IMR-90 (cell line): ENCODE measurements around the gene CHST8. TPM values are rescaled to one million over a fixed set of nuclear protein-coding genes. Genes with fewer than 3 reads are reported as not detected.

Source experiments
- ATAC-seq: fragments of 200-7000 bp; cut with Tn5 transposase; 2 replicates; pipeline ENCODE4 v1.9.1; 2020; ENCODE audit warnings: low read depth, mild to moderate bottlenecking, moderate library complexity
- BruUV-seq: library from RNA; stranded (reverse); fragments of 400-500 nt; replicated peaks from 2 replicates; lab custom pipeline; 2021; lab: Mats Ljungman, UMichigan
- CTCF ChIA-PET: fragments of 300-600 bp; formaldehyde crosslinking; extraction: SDS; loops from one replicate; lab custom pipeline; 2021; ENCODE audit warnings: antibody characterized with exemption; lab: Yijun Ruan, JAX
- POLR2A ChIA-PET: fragments of 300-600 bp; sonication (Branson Sonifier 250); formaldehyde crosslinking; loops from one replicate; lab custom pipeline; 2022; ENCODE audit warnings: antibody characterized with exemption; ENCODE audit not compliant: unreplicated experiment; lab: Charles Lee
- DNase-seq: peaks from one replicate; pipeline ENCODE4 v3.0.0; 2013
- H2AFZ ChIP-seq: replicated peaks from 2 replicates; pipeline ENCODE3; 2013; ENCODE audit warnings: low read length, mild to moderate bottlenecking; ENCODE audit not compliant: poor library complexity
- H2AK5ac ChIP-seq: 2 replicates; pipeline ENCODE4 v1.6.1; 2013; ENCODE audit warnings: low read depth, low read length, inconsistent platforms
- H2AK9ac ChIP-seq: replicated peaks from 2 replicates; pipeline ENCODE3; 2013; ENCODE audit warnings: mild to moderate bottlenecking, low read depth, low read length, moderate library complexity; ENCODE audit not compliant: poor library complexity
- H2BK120ac ChIP-seq: 2 replicates; pipeline ENCODE4 v1.6.1; 2013; ENCODE audit warnings: low read depth, low read length, inconsistent platforms
- H2BK15ac ChIP-seq: 3 replicates; pipeline ENCODE4 v1.6.1; 2013; ENCODE audit warnings: low read depth, low read length, inconsistent platforms
- H2BK20ac ChIP-seq: 2 replicates; pipeline ENCODE4 v1.6.1; 2013; ENCODE audit warnings: low read depth, mild to moderate bottlenecking, inconsistent platforms, low read length, moderate library complexity
- H2BK5ac ChIP-seq: 2 replicates; pipeline ENCODE4 v1.6.1; 2013; ENCODE audit warnings: mild to moderate bottlenecking, low read depth, low read length, inconsistent platforms; ENCODE audit not compliant: poor library complexity, severe bottlenecking
- H3K14ac ChIP-seq: replicated peaks from 2 replicates; pipeline ENCODE4 v1.6.1; 2013; ENCODE audit warnings: low read depth, low read length, inconsistent platforms
- H3K18ac ChIP-seq: 2 replicates; pipeline ENCODE4 v1.6.1; 2013; ENCODE audit warnings: low read depth, low read length, control low read depth
- H3K23ac ChIP-seq: 2 replicates; pipeline ENCODE4 v1.6.1; 2013; ENCODE audit warnings: low read depth, low read length, inconsistent platforms
- H3K27ac ChIP-seq: 2 replicates; pipeline ENCODE4 v1.5.1; 2013; ENCODE audit warnings: mild to moderate bottlenecking, control low read depth, low read length; ENCODE audit not compliant: insufficient read depth
- H3K27me3 ChIP-seq: 2 replicates; pipeline ENCODE4 v1.6.1; 2013; ENCODE audit warnings: low read length; ENCODE audit not compliant: control insufficient read depth, insufficient read depth
- H3K36me3 ChIP-seq: 2 replicates; pipeline ENCODE4 v1.6.1; 2013; ENCODE audit warnings: low read length, mixed read lengths; ENCODE audit not compliant: control insufficient read depth, insufficient read depth
- H3K4ac ChIP-seq: 2 replicates; pipeline ENCODE4 v1.6.1; 2013; ENCODE audit warnings: low read depth, low read length, inconsistent platforms
- H3K4me1 ChIP-seq: 2 replicates; pipeline ENCODE4 v1.6.1; 2013; ENCODE audit warnings: low read length, mixed read lengths; ENCODE audit not compliant: control insufficient read depth, insufficient read depth
- H3K4me2 ChIP-seq: 2 replicates; pipeline ENCODE4 v1.6.1; 2013; ENCODE audit warnings: low read depth, mild to moderate bottlenecking, control low read depth, low read length, moderate library complexity
- H3K4me3 ChIP-seq: 2 replicates; pipeline ENCODE4 v1.5.1; 2013; ENCODE audit warnings: low read depth, mild to moderate bottlenecking, control low read depth, low read length, moderate library complexity; ENCODE audit not compliant: insufficient read depth
- H3K56ac ChIP-seq: 2 replicates; pipeline ENCODE4 v1.6.1; 2013; ENCODE audit warnings: low read length, inconsistent platforms; ENCODE audit not compliant: insufficient read depth; ENCODE audit errors: extremely low read depth
- H3K79me1 ChIP-seq, 2 experiments: 2 replicates each; pipeline ENCODE4 v1.6.1; 2013; ENCODE audit warnings: low read length in 2 of 2, inconsistent platforms in 1 of 2, low read depth in 1 of 2
- H3K9ac ChIP-seq: 2 replicates; pipeline ENCODE4 v1.6.1; 2013; ENCODE audit warnings: low read depth, low read length, control low read depth
- H3K9me1 ChIP-seq: 2 replicates; pipeline ENCODE4 v1.6.1; 2013; ENCODE audit warnings: low read length, inconsistent platforms; ENCODE audit not compliant: insufficient read depth
- H3K9me3 ChIP-seq: 2 replicates; pipeline ENCODE4 v1.6.1; 2013; ENCODE audit warnings: low read length; ENCODE audit not compliant: control insufficient read depth, insufficient read depth
- H4K20me1 ChIP-seq: 2 replicates; pipeline ENCODE4 v1.6.1; 2013; ENCODE audit warnings: low read length, inconsistent platforms; ENCODE audit not compliant: insufficient read depth
- H4K5ac ChIP-seq: 2 replicates; pipeline ENCODE4 v1.6.1; 2013; ENCODE audit warnings: mild to moderate bottlenecking, low read depth, low read length, control low read depth
- H4K8ac ChIP-seq, 2 experiments: 2 replicates each; pipeline ENCODE4 v1.6.1; 2013; ENCODE audit warnings: low read depth in 2 of 2, low read length in 2 of 2, control low read depth in 1 of 2, inconsistent platforms in 1 of 2
- H4K91ac ChIP-seq: 2 replicates; pipeline ENCODE4 v1.6.1; 2013; ENCODE audit warnings: low read depth, low read length, inconsistent platforms; ENCODE audit not compliant: insufficient read depth
- ELK1 ChIP-seq: fragments of 150-350 bp; IDR thresholded peaks from 2 replicates; pipeline ENCODE4 v1.6.1; 2016; ENCODE audit warnings: low read depth, mild to moderate bottlenecking, low read length, moderate library complexity, borderline replicate concordance
- MAZ ChIP-seq: IDR thresholded peaks from 2 replicates; pipeline ENCODE4 v1.6.1; 2012; ENCODE audit warnings: low read depth, mild to moderate bottlenecking, low read length, improper control_type of control experiment, moderate library complexity, borderline replicate concordance
- whole genome bisulfite sequencing, 2 experiments: methylation state at CpG; one replicate each; pipeline versions ENCODE4 v1.1.5 to v1.1.7; 2013; ENCODE audit warnings: missing lambda C conversion rate in 2 of 2; ENCODE audit not compliant: insufficient read length in 1 of 2; ENCODE audit errors: extremely low coverage in 2 of 2; 5-methylcytosine and 5-hydroxymethylcytosine counted together
- dilution Hi-C: fragments of 300-500 bp; cut with HindIII; formaldehyde crosslinking; loops from one replicate; pipeline ENCODE4 v1.14.3; 2018; ENCODE audit warnings: low sequenced_read_pairs; ENCODE audit not compliant: unreplicated experiment
- in situ Hi-C: fragments of 300-500 bp; cut with MboI; formaldehyde crosslinking; loops from 3 replicates; pipeline ENCODE4 v1.14.3; 2019; ENCODE audit warnings: low sequenced_read_pairs, inconsistent platforms, mixed read lengths
- intact Hi-C: fragments of 100-400 bp; cut with micrococcal nuclease; formaldehyde crosslinking; loops from 2 replicates; pipeline ENCODE4 v1.10.0; 2022
- polyA plus RNA-seq, 3 experiments: library from polyadenylated mRNA; depleted of rRNA; stranded (reverse); fragments of >200 nt; gene quantifications; 2 replicates each; pipeline ENCODE4 v1.2.3, GENCODE V29; 2012; ENCODE audit warnings: low replicate concordance in 1 of 3
- total RNA-seq: library from RNA; depleted of rRNA; stranded (reverse); fragments of >200 nt; gene quantifications from 2 replicates; pipeline ENCODE4 v1.2.3, GENCODE V29; 2012

The CHST8 gene
- total and polyA plus RNA-seq, 2 of the 4 experiments (the other 2 are of a cell fraction), result not detected

DNA sequence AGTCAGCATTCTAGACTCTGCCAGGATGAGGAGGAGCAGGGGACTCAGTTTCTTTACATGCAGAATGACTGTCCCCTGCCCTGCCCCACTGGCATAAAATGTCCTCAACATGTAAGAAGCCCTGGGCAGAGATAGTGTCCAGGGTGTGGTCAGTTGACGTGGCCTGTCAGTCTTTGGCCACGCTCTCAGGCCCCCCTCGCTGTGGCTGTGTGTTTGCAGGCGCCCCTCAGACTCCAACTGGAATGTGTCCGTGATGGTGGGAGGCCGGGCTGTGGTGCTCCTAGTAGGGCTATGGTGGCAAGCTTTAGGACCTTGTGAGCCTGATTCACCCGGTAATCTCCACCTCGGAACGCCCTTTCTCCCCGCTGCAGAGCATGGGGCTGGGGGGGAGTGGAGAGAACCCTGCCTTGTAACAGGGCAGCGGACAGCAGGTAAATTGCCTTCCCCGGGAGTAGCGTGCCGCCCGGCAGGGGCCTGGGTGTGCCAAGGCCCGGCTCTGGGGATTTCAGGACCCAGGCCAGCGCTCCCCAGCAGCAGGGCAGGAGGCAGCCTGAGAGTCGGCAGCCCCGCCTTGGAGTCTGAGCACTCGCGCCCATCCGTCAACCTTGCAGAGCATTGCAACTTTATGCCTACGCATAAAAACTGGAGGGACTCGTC lies 62.3 kb downstream of the CHST8 start:
- peak overlapping the region; percentile 23 for H2AFZ ChIP-seq
- BruUV-seq, result no TSS peak
- H4K8ac ChIP-seq, result no peak overlapping the region
- TF ChIP-seq MAZ (peak; percentile 19; the same call in 1 of the 2 replicates), ELK1 (no peak)
- no peak overlapping the region for H4K91ac ChIP-seq
- WGBS, 2 experiments, result 0% methylated on average over 3 of the region's 24 CpGs; no CpG with 5 or more reads in 1 of the 2 experiments
- no peak overlapping the region for H2AK5ac ChIP-seq
- no peak overlapping the region for H2BK120ac ChIP-seq
- ATAC-seq (peak; percentile 96), DNase-seq (peak; percentile 18)
- no peak overlapping the region for H3K18ac ChIP-seq
- H2BK15ac ChIP-seq, result no peak overlapping the region
- H3K9ac ChIP-seq, result no peak overlapping the region
- no peak overlapping the region for H3K56ac ChIP-seq
- no peaks in the 10 kb centered on the region for H4K20me1 ChIP-seq
- no peaks in the 10 kb centered on the region for H3K9me3 ChIP-seq
- H2BK20ac ChIP-seq, result no peak overlapping the region
- no peaks in the 10 kb centered on the region for H3K36me3 ChIP-seq
- no peaks in the 10 kb centered on the region; the same call in 1 of the 2 replicates for H3K27me3 ChIP-seq
- H3K9me1 ChIP-seq, result no peaks in the 10 kb centered on the region
- no peak overlapping the region for H3K23ac ChIP-seq
- in situ Hi-C loops, result no loop called here
- H2BK5ac ChIP-seq, result no peak overlapping the region
- H3K4me3 ChIP-seq, result no peak overlapping the region
- dilution Hi-C loops, result no loop called here
- no peaks in the 10 kb centered on the region for H3K4me1 ChIP-seq
- no peak overlapping the region for H2AK9ac ChIP-seq
- H3K79me1 ChIP-seq, result no peaks in the 10 kb centered on the region
- ChIA-PET POLR2A (no interaction called here), CTCF (interaction anchor here (0.5 kb wide), 1 partner anchor 526 kb away, joined by 4 read pairs; no protein-coding TSS in a partner anchor)
- no peak overlapping the region for H3K4ac ChIP-seq
- intact Hi-C loops, result loop anchor here (5.0 kb wide), 1 partner anchor 452 kb away; no protein-coding TSS in a partner anchor
- no peak overlapping the region for H3K4me2 ChIP-seq
- H3K14ac ChIP-seq, result no peak overlapping the region
- no peak overlapping the region for H3K27ac ChIP-seq
- no peak overlapping the region for H4K5ac ChIP-seq
